GM19043 (cell line): ENCODE measurements around the gene RGS14.
"Not testable (repeated sequence)": the region's sequence is repeated elsewhere in the genome, so short reads cannot be mapped to it uniquely, and the experiment has no call there.

Experiments
- ATAC-seq: cut with Tn5 transposase; IDR thresholded peaks from one replicate; pipeline ENCODE4 v1.9.1; 2021; ENCODE audit warnings: low read depth; ENCODE audit not compliant: unreplicated experiment

RGS14 gene

GRCh38 chr5:177327539-177328522 is 29.9 kb upstream of the RGS14 start:
- no peak for ATAC-seq

- no peak for ATAC-seq
These were observed 29.0 kb upstream of the RGS14 start for GRCh38 chr5:177328545-177329231.

DNA sequence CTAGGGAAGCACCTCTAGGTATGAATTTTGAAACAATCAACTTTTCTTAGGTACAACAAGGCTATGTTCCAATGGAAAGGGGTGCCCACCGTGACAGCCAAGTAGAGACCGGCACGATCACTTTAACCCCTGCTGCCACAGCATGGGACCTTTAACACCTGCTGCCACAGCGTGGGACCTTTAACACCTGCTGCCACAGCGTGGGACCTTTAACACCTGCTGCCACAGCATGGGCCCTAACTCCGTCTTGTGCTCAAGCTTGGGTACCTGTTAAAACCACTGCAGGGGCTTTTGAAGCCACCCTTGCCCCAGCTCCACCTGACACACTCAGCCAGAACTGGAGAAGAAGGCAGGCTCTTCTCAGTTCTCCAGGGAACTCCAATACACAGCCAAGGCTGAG is 27.8 kb upstream of the RGS14 start:
- no peak for ATAC-seq

GRCh38 chr5:177330991-177331842 is 26.5 kb upstream of the RGS14 start:
- ATAC-seq = no peak

- no peak for ATAC-seq
These were observed 25.5 kb upstream of the RGS14 start for GRCh38 chr5:177332031-177332895.

DNA sequence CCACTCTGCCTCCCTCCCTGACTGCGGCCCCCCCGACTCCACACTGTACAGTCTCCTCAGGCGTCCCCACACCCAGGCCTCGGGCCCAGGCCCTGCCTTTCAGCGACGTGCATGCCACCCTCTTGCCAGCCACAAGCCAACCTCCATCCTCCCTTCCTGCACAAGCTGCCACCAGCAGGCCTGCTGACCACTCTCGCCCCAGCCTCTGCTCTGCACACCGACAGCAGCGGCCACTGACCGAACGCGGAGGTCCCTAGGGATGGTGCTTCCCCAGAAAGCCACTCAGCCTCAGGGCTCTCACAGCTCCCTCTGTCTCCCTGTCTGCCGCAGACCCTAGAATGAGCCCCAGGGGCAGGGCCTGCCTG is 24.8 kb upstream of the RGS14 start:
- ATAC-seq = no peak

GRCh38 chr5:177333420-177334154 is 24.1 kb upstream of the RGS14 start:
- ATAC-seq = no peak

DNA sequence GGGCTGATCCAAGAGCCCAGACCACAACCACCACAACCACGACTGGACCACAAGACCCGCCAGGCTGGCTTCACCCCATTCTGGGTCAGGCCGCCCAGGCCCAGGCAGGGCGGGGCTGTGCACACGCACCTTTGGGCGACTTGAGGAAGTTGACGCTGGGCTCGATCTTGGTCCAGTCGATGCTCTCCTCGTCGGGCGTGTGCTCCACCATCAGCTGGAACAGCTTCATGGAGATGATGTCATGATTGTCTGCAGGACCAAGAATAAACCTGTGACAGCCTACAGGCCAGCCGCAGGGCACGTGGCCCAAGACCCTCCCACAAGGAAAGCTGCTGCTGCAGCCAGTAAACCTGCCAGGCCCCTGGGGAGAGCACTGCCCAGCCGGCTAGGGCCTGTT is 23.6 kb upstream of the RGS14 start:
- ATAC-seq = no peak

DNA sequence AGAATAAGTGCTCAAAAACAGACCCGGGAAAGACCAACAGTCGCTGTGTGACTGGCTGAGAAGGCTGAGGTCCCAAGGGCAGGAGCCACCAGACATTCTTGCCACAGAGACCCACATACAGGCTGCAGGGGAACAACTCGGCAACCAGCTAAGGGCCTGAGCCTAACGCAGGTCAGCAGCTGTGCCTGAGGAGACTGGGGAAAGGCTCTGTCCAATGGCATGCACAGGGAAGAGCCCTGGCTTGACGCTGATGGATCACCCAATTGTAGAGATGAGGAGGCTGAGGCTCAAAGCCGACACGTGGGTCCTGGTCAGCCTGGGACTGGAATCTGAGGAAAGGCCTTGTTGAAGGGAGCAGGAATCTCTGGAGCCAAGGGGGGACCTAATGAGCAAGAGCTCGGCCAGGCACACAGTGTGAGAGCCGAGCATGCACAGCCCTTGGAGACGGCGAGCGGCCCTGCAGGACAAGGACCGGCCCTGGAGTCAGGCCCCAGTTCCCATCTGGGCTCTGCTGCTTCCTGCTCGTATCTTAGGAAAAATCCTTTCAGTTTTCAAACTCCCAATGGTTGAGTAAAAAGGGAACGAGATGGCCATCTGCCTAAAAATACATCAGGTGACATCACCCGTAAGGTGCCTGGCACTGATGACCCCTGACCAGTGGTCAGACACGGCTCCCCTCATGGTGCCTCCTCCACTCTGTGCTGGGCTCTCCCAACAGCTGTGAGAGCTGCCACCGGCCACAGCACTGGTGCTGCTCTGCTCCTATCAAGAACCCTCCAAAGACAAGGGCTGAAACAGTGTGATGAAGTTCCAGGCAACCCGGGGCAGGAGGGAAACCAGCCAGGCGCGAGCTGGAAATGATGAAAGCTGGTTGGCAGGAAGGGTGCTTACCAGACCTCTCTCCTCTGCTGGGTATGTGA is 22.7 kb upstream of the RGS14 start:
- no peak for ATAC-seq

DNA sequence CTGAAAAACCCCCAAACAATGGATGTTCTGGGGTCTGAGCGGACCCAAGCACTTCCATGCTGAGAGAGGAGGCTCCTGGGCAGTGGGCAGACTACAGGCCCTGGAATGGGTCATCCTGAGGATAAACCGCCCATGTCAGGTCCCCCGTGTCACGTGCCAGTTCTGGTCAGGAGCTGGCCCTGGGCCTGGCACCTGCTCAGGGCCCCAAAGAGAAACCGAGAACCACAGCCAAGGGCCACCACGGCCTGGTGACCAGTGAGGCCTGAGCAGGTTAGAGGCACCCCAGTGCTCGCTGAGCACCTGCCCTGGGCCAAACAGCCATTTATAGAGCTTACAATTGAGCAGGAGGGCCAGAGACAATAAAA is 22.0 kb upstream of the RGS14 start:
- ATAC-seq = no peak

- ATAC-seq = no peak
These were observed 21.6 kb upstream of the RGS14 start for GRCh38 chr5:177336112-177336511.

DNA sequence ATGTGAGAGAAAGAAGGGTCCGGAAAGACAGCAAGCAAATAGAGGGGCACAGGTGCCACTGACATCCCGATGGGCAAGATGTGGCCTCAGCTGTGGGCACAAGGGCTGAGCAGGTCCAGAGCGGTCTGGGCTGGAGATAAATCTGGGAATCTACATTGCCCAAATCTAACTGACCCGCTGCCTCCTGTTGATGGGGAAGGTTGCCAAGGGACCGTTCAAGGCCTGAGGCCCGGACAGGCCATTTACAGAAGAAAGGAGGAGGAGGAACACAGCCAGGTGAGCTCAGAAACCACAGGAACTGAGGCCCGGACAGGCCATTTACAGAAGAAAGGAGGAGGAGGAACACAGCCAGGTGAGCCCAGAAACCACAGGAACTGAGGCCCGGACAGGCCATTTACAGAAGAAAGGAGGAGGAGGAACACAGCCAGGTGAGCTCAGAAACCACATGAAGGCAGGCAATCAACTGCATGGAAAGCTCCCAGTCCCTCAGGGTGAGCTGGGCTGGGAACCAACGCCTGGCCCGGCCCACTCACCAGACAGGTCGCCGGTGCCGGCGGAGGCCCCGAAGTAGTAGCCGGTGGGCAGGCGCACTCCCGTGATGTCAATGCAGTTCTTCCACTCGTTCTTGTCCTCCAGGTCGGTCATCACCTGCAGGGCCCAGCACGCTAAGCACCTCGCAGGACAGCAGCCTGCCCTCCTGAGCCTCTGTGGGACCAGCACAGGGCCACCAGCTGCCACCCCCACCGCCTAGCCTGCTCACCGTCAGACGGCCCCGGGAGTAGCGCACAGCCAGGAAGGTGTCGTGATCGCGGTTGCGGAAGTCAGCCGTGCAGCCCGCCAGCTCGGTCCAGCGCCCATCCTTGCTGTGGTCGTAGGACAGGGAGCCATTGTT is 20.9 kb upstream of the RGS14 start:
- ATAC-seq = no peak

- no peak for ATAC-seq
These were observed 19.2 kb upstream of the RGS14 start for GRCh38 chr5:177338251-177339106.

- ATAC-seq = no peak
These were observed 18.6 kb upstream of the RGS14 start for GRCh38 chr5:177339107-177339638.

DNA sequence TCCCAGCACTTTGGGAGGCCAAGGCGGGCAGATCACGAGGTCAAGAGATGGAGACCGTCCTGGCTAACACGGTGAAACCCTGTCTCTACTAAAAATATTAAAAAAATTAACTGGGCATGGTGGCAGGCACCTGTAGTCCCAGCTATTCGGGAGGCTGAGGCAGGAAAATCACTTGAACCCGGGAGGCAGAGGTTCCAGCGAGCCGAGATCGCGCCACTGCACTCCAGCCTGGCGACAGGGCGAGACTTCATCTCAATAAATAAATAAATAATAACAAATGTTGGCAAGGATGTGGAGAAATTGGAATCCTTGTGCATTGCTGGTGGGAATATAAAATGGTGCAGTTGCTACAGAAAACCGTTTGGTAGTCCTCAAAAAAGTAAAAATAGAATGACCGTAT is 14.7 kb upstream of the RGS14 start:
- ATAC-seq = not testable (repeated sequence)

DNA sequence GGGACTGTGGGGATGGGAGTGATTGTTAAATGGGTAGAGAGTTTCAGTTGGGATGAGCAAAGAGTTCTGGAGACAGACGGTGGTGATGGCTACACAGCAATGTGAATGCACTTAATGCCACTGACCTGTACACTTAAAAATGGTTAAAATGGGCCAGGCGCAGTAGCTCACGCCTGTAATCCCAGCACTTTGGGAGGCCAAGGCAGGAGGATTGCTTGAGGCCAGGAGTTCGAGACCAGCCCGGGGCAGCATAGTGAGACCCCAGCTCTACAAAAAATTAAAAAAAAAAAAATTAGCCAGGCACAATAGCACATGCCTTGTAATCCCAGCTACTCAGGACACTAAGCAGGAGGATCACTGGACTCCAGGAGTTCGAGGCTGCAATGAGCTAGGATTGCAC is 13.9 kb upstream of the RGS14 start:
- no peak for ATAC-seq
